Liver (tissue), 3 donors: ENCODE data around the gene CRPPA.

Source experiments
- CTCF ChIP-seq: fragments of 150-350 bp; IDR thresholded peaks from 2 replicates; pipeline ENCODE4 v1.5.1; 2017; ENCODE audit warnings: improper control_type of control experiment, low read depth, low read length; ENCODE audit not compliant: missing input control
- FOXA1 ChIP-seq: IDR thresholded peaks from 2 replicates; pipeline ENCODE4 v1.6.1; 2016; ENCODE audit warnings: antibody characterized with exemption
- JUND ChIP-seq, 2 donors: IDR thresholded peaks; 2 replicates each; pipeline ENCODE4 v1.6.1; 2016; ENCODE audit warnings: antibody characterized with exemption in 2 of 2
- MAX ChIP-seq: IDR thresholded peaks from 2 replicates; pipeline ENCODE4 v1.6.1; 2016; ENCODE audit warnings: antibody characterized with exemption
- RXRA ChIP-seq, 2 donors: IDR thresholded peaks; 2 replicates each; pipeline ENCODE4 v1.6.1; 2017 to 2018; ENCODE audit warnings: antibody characterized with exemption in 2 of 2, mild to moderate bottlenecking in 1 of 2
- TF ChIP-seq, protein P1 (sequence below): IDR thresholded peaks from 2 replicates; pipeline ENCODE4 v1.6.1; 2016; ENCODE audit warnings: antibody characterized with exemption
- donor health status: healthy.
- donor health status: healthy.

DNA sequence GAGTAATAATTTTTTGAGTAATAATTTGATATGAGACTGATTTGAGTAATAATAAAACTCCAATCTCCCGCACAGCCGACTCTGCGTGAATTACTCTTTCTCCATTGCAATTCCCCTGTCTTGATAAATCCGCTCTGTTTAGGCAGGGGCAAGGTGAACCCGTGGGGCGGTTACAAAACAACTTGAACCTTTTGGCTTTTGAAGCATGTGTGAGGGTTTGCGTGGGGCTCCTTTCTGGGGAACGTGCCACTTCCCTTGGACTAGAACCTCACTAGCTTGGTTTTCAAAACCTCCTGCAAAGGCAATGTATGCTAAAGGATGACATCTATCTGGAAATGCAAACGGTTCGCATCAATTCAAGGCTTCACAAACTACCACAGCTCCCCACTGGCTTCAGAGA is 1.5 kb downstream of the CRPPA start:
- no peak for TF ChIP-seq CTCF
- no peak for TF ChIP-seq FOXA1
- TF ChIP-seq MAX, result no peak
- no peak for TF ChIP-seq JUND (IDR thresholded peaks at IDR 0.05)
- no peak for TF ChIP-seq RXRA (IDR thresholded peaks at IDR 0.05)
- TF ChIP-seq, protein P1, sequence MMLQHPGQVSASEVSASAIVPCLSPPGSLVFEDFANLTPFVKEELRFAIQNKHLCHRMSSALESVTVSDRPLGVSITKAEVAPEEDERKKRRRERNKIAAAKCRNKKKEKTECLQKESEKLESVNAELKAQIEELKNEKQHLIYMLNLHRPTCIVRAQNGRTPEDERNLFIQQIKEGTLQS, result no peak
